GM18867 (cell line): Measurements from ENCODE around the gene MKNK1.

Experiments
- ATAC-seq: cut with Tn5 transposase; IDR thresholded peaks from one replicate; pipeline ENCODE4 v1.9.1; 2021; ENCODE audit warnings: mild to moderate bottlenecking, moderate library complexity; ENCODE audit not compliant: unreplicated experiment

The MKNK1 gene

DNA sequence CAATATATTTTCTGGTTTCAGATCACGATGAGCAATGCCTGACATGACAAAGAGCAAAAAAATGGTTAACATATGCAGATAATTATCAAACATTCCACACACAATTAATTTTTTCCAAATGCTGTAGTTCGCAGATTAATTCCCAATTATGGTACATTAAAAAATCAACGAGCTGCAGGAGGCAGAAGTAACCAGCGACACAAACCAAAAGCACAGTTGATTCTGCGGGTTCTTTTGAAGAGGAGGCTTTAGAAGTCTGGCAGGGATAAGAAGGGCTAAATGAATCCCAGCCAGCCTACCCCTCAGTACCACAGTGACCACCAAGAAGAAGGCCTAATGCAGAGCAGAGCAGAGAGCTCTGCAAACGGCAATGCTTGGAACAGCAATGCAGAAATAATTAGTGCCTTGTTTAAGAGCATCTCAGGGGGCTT is 35.6 kb downstream of the MKNK1 start:
- ATAC-seq = no peak

GRCh38 chr1:46563341-46563740 is 40.7 kb downstream of the MKNK1 start:
- no peak for ATAC-seq

GRCh38 chr1:46562498-46562897 is 41.6 kb downstream of the MKNK1 start:
- ATAC-seq = no peak

DNA sequence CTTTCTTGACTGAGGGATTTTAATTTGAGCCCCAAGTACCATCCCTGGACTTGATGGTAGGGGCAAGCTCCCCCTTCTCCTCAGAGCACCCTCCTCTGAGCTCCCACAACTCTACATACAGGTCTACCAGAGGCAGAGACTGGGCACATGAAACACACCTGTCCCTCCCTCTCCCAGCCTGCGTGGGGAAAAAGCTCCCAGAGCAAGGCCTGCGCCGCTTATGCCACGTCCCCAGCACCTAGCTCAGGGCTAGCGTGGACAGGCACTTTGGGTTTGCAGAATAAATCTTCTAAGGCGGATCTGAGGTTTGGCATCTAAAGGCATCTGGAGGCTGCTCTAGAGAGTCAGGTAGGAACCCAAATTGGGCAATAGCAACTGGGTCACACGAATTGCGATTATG is 45.1 kb downstream of the MKNK1 start:
- ATAC-seq = no peak

DNA sequence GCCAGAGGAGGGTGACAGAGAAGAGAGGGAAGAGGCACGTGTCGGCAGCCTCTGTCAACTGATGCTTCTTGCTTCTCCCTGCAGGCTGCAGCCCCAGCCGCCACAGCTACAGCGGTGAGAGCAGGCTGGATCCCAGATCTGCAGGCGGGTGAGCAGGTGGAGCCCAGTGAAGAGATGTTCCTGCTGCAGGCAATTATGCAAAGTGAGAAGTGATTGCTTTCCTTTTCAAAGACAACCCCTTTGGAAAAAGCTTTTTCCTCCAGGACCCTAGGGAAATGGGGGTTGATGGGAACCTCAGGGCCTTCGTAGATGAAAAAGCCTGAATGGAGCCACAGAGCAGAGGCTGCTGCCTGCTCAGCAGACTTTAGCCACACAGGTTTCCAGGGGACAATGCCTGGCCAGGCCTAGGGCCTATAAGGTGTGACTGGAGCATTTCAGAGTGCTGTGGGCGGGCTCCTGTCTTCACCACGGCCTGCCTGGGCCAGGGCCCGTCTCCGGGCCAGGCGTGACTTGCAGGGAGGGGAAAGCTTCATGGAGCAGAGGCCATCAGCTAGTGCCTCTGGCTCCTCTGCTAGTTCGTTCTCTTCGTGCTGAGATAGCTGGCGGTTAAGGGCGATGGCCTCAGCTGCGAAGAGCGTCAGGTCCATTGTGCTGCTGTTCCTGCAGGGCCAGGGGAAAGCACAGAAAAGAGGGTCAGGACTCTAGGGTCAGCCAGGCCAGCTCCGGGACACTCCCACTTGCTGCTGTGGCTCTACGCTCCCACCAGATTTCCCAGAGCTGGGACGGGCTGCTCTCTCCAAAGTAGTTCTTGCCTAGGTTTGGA is 45.7 kb downstream of the MKNK1 start:
- no peak for ATAC-seq

DNA sequence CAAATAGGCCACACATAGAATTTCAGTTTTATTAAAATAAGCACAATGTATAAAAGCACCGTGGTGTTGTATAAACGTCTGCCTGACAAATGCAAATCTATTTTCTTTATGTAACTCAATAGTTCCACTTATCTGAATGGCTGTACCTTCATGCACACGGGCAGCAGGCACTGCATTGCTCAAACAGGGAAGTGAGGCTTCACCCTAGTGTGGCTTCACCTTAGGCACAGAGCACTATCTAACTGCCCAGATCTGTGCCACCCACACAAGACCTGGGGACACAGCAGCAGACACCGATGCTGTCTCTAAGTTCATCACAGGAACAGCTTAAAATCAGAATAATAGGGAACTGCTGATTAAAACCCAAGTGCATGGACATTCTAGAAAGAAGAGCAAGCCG is 46.7 kb downstream of the MKNK1 start:
- ATAC-seq = no peak

- no peak for ATAC-seq
These were observed 47.2 kb downstream of the MKNK1 start for GRCh38 chr1:46556822-46557221.

DNA sequence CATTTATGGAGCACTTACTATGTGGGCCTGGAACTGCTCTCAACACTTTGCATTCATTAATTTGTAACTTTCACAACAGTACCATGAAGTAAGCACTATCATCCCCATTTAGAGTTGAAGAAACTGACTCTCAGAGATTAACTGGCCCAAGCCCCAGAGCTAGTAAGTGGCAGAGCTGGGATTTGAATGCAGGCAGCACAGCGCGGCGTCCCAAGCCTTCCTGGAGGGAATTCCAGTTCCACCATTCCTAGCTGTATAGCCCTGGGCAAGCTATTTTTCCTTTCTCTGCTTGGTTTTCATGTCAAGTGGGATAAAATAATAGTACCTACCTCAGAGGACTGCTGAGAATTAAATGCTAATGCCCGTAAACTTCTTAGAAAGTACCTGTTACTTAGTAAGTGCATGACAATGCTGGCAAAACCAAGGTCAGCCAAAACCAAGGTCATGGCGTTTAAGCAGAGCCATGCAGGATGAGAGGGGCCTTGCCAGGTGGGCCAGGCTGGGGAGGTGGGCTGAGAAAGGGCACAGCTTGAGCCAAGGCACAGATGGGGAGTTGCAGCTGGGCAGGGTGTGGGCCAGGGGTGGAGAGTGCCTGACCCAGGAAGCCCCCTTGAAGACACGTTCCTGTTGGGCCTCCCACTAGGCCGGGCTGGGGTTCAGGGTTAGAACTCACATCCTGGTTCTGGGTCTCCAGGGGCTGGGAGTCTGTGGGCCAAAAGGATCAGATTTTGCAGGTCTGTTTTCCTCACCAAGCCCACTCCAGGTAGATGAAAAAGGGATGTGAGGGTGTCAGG is 48.0 kb downstream of the MKNK1 start:
- ATAC-seq = no peak

DNA sequence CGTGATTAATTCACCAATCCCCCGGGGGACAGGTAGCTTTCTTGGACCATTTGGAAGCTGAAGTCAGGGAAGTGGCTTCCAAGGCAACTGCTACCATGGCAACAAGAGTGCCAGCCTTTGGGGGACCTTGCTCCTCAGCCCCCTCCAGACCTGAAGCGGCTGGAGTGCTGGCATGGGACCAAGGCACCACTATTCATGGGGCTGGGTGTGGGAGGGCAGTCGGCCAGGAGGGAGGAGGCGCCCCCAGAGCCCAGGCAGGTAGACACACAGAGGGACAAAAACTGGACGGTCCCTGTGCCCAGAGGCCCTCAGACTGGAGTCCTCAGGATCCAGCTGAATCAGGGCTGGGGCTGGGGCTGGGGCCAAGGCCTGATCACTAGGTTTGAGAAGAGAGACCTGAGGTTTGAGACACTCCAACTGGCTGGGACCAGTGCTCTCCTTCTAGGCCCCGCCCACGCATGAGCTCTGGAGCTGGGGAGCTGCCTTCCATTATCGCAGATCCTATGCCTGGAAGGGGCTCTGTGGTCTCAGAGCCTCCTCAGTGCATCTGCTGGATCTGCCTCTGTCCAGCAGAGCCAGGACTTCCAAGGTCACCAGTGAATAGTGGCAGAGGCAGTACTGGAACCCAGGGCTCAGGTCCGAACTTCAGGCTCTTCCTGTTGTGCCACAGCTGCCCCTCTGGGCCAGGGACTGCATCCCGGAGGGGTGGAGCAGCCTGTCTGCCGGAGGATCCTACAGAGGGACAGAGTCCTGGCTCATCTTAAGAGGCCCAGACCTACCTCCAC is 49.3 kb downstream of the MKNK1 start:
- ATAC-seq = no peak

DNA sequence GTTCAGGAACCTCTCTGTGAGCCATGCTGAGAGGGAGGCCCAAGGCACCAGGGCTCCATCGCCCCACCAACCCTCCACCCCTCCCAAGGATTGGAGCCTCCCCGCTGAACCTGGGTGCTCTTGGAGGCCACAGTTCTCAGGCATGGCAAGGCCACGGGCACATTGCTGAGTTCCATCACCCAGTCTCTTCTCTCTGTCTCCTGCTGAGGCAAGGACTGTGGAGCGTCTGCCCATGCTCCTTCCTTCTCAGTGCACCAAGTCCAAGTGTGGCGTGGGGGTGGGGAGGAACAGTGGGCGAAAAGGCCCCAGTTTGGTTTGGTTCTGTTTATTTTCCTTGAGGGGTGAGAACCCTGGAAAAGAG is 49.9 kb downstream of the MKNK1 start:
- no peak for ATAC-seq

DNA sequence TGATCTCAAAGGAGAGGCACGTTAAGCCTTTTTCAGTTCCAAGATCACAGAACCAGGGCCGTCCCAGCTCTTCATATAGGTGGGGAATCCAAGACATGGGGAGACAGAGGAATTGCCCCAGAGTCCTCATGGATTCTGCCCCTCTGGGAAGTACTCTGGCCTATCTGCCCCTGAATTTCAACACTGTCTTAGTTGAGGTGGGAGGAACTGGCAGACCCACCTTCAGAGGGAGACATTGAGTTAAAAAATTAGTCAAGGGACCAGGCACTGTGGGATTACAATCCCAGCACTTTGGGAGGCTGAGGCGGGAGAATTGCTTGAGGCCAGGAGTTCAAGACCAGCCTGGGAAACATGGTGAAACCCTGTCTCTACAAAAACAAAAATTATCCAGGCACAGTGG is 50.6 kb downstream of the MKNK1 start:
- no peak for ATAC-seq

- no peak for ATAC-seq
These were observed 51.5 kb downstream of the MKNK1 start for GRCh38 chr1:46552357-46553237.

- ATAC-seq = no peak
These were observed 52.4 kb downstream of the MKNK1 start, which contains the start of gene KNCN for GRCh38 chr1:46551597-46552095. Gene KNCN (minus strand): TSS chr1:46551647. CDS start chr1:46551215, 432 bp downstream.

DNA sequence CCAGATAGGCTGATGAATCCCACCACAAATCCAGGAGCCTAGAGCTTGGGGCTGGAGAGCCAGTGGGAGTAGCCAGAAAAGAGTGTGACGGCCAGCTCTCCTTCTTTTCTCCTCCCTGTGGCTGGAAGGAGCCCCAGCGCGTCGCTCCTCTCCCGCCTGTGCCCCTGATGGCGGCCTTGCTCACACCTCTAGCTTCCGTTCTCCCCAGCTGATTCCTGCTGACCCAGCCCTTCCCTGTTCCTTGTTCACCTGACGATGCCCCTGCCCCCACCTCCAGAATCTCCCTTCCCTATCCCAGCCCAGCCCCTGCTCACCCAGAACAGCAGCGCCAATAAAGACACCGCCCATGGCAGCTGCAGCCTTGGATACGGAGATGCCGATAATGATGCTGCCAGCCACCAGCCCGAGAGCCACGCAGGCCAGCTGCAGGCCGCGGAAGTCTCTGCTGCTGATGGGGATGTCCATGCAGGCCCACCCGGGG is 53.3 kb downstream of the MKNK1 start:
- no peak for ATAC-seq

DNA sequence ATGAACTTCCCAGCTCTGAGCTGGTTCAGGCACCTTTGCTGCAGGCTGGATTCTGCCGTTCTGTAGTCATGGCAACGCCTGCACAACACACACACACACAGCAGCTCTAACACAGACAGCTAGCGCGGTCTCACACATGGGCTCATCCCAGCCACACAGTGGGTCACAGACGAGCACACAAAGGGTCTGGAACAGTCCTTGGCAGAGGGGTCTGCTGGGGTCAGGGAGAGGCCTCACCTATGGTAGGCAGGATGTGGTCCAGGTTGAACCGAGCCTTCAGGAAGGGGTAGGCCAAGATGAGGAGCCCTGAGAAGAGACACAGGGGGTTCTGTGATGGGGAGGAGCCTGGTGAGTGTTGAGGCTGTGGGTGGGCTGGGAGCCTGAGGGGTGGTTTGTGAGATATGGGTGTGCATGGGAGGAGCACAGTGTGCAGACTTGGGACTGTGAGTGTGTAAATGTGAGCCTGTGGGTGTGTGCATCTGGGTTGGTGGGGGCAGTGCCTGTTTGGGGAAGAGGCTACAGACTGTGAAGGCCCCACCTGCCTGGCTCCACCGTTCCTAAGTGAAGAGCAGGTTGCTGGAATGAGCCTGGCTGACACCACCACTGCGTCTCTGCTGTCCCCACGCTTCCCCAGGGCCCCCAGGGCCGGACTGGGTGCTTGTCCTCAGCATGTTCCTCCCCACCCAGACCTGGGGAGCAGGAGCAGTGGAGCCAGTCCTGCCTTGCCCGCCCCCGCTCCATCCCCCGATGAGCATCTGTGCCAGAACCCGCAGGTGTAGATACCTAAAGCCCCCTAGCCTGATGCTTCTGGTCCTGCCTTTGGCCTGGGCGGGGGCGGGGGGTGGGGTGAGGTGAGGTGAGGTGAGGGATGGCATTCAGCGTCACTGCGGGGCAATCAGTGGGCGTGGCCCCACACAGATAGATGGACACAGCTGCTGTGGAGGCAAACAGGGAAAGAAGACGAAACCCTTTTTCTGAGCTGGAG is 54.1 kb downstream of the MKNK1 start:
- peak; percentile 47 for ATAC-seq

GRCh38 chr1:46547481-46548383 is 56.3 kb downstream of the MKNK1 start:
- ATAC-seq = no peak

DNA sequence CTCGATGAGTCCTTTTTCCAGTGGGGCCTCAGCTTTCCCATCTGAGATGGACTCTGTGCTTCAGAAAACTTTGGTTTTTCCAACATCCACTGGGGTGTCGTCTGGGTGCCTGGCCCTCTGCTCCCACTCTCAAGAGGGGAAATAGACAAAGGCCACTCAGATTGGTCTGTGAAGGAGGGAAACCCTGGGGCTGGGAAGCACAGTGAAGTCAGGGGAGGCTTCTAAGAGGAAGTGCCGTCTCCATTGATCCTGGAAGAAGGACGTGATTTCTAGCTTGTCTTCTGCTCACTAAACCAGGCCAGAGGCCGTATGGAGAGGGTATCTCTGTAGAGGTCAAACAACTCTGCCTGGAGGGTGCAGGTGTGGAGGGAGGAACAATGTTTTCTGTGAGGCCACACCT is 57.9 kb downstream of the MKNK1 start:
- ATAC-seq = no peak

GRCh38 chr1:46545784-46546183 is 58.3 kb downstream of the MKNK1 start:
- ATAC-seq = no peak
